Cerebellar cortex (tissue), 1 donor: ENCODE measurements around the gene SLC25A13.

Experiments
- DNase-seq: peaks from one replicate; pipeline ENCODE4 v3.0.0-alpha.2; 2015; ENCODE audit warnings: low spot score

Gene SLC25A13

GRCh38 chr7:96241855-96242254, 80.0 kb downstream of the SLC25A13 start:
- no peak for DNase-seq

- DNase-seq: no peak
Measured at GRCh38 chr7:96238976-96239766, 82.7 kb downstream of the SLC25A13 start.

- DNase-seq: no peak
Measured at GRCh38 chr7:96238474-96238873, 83.4 kb downstream of the SLC25A13 start.

- DNase-seq: no peak
Measured at GRCh38 chr7:96237040-96237439, 84.9 kb downstream of the SLC25A13 start.

GRCh38 chr7:96236198-96237039, 85.5 kb downstream of the SLC25A13 start:
- no peak for DNase-seq

GRCh38 chr7:96235281-96235680, 86.6 kb downstream of the SLC25A13 start:
- DNase-seq: no peak

- DNase-seq: no peak
Measured at GRCh38 chr7:96233528-96234154, 88.3 kb downstream of the SLC25A13 start.

- DNase-seq: no peak
Measured at GRCh38 chr7:96233084-96233483, 88.8 kb downstream of the SLC25A13 start.

GRCh38 chr7:96228760-96229159, 93.1 kb downstream of the SLC25A13 start:
- no peak for DNase-seq

GRCh38 chr7:96225251-96225650, 96.6 kb downstream of the SLC25A13 start:
- DNase-seq: no peak

GRCh38 chr7:96224685-96225084, 97.2 kb downstream of the SLC25A13 start:
- DNase-seq: peak; percentile 9

GRCh38 chr7:96224073-96224472, 97.8 kb downstream of the SLC25A13 start:
- no peak for DNase-seq

GRCh38 chr7:96221888-96222287, 100.0 kb downstream of the SLC25A13 start:
- DNase-seq: no peak

- DNase-seq: no peak
Measured at GRCh38 chr7:96219378-96220130, 102.3 kb downstream of the SLC25A13 start.

- no peak for DNase-seq
Measured at GRCh38 chr7:96218664-96219243, 103.1 kb downstream of the SLC25A13 start.

GRCh38 chr7:96217147-96217546, 104.8 kb downstream of the SLC25A13 start:
- DNase-seq: no peak

GRCh38 chr7:96216373-96216772, 105.5 kb downstream of the SLC25A13 start:
- DNase-seq: no peak

- no peak for DNase-seq
Measured at GRCh38 chr7:96212474-96212873, 109.4 kb downstream of the SLC25A13 start.

- no peak for DNase-seq
Measured at GRCh38 chr7:96211954-96212353, 109.9 kb downstream of the SLC25A13 start.

- DNase-seq: no peak
Measured at GRCh38 chr7:96205665-96206064, 116.2 kb downstream of the SLC25A13 start.

GRCh38 chr7:96204601-96205000, 117.3 kb downstream of the SLC25A13 start:
- DNase-seq: no peak

GRCh38 chr7:96203786-96204185, 118.1 kb downstream of the SLC25A13 start:
- no peak for DNase-seq
